OCI-M1 (cell line): ENCODE data around the gene LAMC2.

Experiments used
- DNase-seq: peaks from one replicate; lab custom pipeline; 2025; lab: John Stamatoyannopoulos, UW

The LAMC2 gene

GRCh38 chr1:183287191-183287675 is 101.2 kb downstream of the LAMC2 start:
- DNase-seq: peak; percentile 26

GRCh38 chr1:183288583-183288982 is 102.5 kb downstream of the LAMC2 start:
- DNase-seq: no peak

GRCh38 chr1:183289051-183289496 is 103.0 kb downstream of the LAMC2 start:
- DNase-seq: no peak

- DNase-seq: no peak
Measured at GRCh38 chr1:183290628-183291027, 104.6 kb downstream of the LAMC2 start.

GRCh38 chr1:183291216-183291762 is 105.2 kb downstream of the LAMC2 start:
- no peak for DNase-seq

GRCh38 chr1:183291802-183292514 is 105.9 kb downstream of the LAMC2 start:
- DNase-seq: no peak

- no peak for DNase-seq
Measured at GRCh38 chr1:183293241-183293640, 107.2 kb downstream of the LAMC2 start.

GRCh38 chr1:183293876-183294275 is 107.8 kb downstream of the LAMC2 start:
- no peak for DNase-seq
